HG03342 (cell line): ENCODE measurements around the gene MFSD6.
"Not testable (repeated sequence)": the region's sequence is repeated elsewhere in the genome, so short reads cannot be mapped to it uniquely, and the experiment has no call there.

ENCODE experiments used
- ATAC-seq: cut with Tn5 transposase; IDR thresholded peaks from one replicate; pipeline ENCODE4 v1.9.1; 2021; ENCODE audit warnings: mild to moderate bottlenecking, moderate library complexity; ENCODE audit not compliant: unreplicated experiment

Gene MFSD6

DNA sequence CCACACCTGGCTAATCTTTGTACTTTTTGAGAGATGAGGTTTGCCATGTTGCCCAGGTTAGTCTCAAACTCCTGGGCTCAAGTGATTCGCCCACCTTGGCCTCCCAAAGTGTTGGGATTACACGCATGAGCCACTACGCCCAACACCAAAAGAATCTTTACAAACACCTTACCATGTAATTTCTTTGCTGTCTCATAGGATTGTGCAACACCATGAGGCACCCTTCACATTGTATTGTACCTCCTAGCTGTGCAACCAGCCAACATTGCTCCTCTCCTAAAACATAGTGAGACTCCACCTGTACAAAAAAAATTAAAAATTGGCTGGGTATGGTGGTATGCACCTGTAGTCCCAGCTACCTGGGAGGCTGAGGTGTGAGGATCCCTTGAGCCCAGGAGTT, 3.1 kb upstream of the MFSD6 start:
- ATAC-seq = no peak

DNA sequence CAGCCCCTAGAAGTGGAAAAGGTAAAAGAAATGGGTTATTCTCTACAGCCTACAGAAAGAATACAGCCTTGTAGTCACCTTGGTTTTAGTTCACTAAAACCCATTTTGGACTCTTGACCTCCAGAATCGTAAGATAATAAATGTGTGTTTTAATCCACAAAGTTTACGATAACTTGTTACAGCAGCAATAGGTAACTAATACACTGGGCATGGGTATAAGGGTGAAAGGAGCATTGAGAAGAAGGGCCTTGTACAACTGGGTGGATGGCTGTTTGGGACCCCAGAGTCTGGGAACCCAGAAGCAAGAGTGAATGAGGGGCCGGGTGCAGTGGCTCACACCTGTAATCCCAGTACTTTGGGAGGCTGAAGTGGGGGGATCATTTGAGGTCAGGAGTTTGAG, 2.2 kb upstream of the MFSD6 start:
- ATAC-seq = no peak

GRCh38 chr2:190406805-190407204, 1.4 kb upstream of the MFSD6 start:
- ATAC-seq = no peak

DNA sequence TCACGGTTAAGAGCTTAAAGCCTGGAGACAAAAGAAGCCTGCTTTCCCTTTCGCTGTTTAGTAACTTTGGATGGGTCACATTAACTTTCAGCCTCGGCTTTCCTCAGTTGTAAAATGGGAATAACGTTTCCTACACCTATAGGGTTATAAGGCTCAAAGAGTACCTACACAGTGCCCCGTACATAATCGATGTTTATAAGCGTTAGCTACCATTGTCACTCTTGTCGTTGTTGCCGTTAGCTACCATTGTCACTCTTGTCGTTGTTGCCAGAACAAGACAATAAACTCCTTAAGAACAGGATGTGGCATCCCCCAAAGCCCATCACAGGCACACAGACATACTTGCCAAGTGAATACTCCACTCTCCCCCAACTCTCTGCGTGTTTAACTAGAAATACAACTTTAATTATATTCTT, 901 bp upstream of the MFSD6 start:
- ATAC-seq = peak; percentile 37

- ATAC-seq = peak; percentile 52
Measured at GRCh38 chr2:190408538-190409271, 550 bp downstream of the MFSD6 start.

- no peak for ATAC-seq
Measured at GRCh38 chr2:190409616-190410015, 1.5 kb downstream of the MFSD6 start.

GRCh38 chr2:190410166-190410565, 2.0 kb downstream of the MFSD6 start:
- no peak for ATAC-seq

DNA sequence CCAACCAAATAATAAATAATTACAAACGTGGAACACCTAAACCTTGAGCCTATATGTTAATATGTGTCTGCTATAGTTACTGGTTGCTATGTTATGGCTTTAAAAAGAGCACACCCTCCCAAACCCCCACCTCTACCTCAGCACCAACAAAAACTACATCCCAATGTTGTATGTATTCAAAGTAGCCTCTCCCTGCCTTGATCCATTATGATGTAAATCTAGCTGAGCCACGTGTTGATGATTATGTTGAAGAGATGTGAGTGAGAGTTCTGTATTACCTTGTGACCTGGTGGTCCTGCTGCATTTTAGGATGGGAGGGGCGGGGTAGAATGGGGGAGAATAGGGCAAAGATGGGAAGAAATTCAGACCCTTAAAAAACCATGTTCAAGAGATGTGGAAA, 4.8 kb downstream of the MFSD6 start:
- no peak for ATAC-seq

GRCh38 chr2:190413421-190413820, 5.3 kb downstream of the MFSD6 start:
- no peak for ATAC-seq

GRCh38 chr2:190415251-190415650, 7.1 kb downstream of the MFSD6 start:
- no peak for ATAC-seq

DNA sequence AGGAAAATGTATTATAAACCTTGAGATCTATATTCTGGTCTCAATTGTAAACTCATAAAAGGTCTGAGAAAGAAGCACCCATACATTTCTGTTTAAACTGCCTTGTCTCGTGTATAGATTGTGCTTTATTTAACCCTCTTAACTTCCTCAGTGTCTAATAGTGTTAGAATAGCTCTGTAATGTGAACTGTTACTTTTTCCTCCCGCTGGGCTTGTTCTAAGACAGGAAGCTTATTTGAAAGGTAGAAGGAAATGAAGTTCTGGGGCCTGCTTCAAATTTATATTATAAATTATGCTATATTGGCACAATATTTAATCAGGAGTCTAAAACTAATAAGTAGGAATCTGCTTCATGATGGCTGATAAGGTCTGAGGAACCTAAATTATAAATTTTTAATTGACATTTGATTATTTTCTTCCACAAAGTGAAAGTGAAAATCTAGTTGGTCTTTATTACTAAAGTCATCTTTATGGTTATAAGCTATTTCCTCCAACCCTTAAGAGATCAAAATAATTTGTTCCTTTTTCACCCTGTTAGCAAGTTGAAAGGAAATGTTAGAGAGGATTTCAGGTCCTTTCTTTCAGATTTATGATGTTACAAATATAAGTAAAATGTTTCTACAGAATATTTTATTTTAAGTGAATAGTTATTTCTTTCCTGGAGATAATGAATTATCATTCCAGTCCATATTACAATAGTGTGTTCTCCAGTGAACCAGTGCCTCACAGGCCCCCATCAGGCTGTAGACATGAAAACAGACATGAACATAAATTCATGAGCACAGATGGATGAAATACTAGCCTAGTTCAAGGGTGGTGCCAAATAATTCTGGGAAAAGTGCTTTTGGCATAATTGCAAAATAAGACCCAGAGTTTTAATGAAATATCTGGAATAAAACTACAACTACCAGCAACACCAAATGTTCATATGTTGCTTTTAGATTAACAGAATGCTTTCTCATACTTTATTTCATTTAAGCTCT, 7.9 kb downstream of the MFSD6 start:
- peak; percentile 43 for ATAC-seq

- ATAC-seq = no peak
Measured at GRCh38 chr2:190417045-190417842, 9.1 kb downstream of the MFSD6 start.

DNA sequence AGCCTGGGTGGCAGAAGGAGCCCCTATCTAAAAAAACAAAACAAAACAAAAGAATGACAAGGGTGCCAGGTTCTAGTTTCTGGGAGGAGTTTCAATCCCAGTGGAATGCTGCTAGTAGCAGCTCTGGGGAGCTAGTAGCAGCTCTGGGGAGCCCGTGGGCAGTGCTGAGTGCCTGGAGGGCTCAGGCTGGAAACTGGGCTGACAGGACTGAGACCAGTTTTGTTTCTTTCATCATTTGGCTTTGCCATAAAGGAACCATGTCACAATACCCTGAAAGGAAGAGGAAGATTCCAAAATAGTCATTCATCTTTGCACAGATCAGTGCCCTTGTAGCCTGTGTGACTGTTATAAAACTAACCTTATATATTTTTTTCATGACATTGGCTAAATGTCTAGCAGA, 10.6 kb downstream of the MFSD6 start:
- ATAC-seq = no peak

- ATAC-seq = no peak
Measured at GRCh38 chr2:190420801-190421200, 12.6 kb downstream of the MFSD6 start.

- ATAC-seq = no peak
Measured at GRCh38 chr2:190425221-190425866, 17.2 kb downstream of the MFSD6 start.

GRCh38 chr2:190425883-190426658, 17.9 kb downstream of the MFSD6 start:
- ATAC-seq = no peak

DNA sequence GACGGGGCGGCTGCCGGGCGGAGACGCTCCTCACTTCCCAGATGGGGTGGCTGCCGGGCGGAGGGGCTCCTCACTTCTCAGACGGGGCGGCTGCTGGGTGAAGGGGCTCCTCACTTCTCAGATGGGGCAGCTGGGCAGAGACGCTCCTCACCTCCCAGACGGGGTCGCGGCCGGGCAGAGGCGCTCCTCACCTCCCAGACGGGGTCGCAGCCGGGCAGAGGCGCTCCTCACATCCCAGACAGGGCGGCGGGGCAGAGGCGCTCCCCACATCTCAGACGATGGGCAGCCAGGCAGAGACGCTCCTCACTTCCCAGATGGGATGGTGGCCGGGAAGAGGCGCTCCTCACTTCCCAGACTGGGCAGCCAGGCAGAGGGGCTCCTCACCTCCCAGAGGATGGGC, 22.7 kb downstream of the MFSD6 start:
- ATAC-seq = not testable (repeated sequence)

- ATAC-seq = no peak
Measured at GRCh38 chr2:190431907-190432306, 23.8 kb downstream of the MFSD6 start.

- no peak for ATAC-seq
Measured at GRCh38 chr2:190432567-190433231, 24.5 kb downstream of the MFSD6 start.
